Ramos (cell line): ENCODE data around the gene ZNF581.

Experiments
- in situ Hi-C: fragments of 300-500 bp; cut with MboI; formaldehyde crosslinking; loops from one replicate; pipeline ENCODE4 v1.14.3; 2022; ENCODE audit warnings: low sequenced_read_pairs; ENCODE audit not compliant: unreplicated experiment

ZNF581 gene, protein sequence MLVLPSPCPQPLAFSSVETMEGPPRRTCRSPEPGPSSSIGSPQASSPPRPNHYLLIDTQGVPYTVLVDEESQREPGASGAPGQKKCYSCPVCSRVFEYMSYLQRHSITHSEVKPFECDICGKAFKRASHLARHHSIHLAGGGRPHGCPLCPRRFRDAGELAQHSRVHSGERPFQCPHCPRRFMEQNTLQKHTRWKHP

DNA sequence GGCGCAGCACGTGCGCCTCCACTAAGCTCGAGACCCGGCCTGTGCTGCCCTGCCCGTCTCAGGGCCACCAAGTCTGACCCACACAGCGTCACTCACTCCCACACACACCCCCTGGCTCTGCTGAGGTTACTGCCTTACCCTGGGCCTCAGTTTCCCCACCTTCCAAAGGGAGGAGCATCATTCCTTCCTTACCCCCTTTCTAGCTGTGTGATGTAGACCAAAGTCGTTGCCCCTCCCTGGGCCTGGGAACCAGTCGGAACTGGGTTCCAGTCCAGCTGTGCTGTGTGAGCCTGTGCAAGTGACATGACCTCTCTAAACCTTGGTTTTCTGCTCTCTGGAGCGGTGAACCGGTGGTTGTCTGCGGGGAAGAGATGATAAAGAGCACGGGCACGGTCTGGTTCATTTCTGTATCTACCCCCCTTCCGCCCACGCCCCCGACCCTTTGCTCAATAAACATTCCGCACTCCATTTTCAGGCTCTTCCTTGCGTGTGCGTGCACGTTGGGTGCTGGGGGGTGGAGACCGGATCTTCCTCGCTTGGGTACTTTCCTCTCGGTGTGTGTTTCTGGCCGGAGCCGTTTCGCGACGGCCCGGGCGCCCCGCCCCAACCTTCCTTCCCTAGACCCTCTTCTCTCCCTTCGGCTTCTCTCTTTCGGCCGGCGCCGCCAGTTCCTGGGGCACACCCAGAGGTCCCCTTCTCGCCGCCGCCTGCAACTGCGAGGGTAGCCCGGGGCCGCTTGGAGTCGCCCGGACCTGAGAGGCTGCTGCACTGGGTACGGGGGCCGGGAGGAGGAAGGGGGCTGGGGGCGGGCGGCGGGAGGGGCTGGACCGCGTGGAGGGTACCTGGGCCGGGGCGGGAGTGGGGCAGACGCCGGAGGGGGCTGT lies at the start of gene ZNF581:
TSS of gene ZNF581 (plus strand) at position 647 of the 884 bp plus-strand sequence. CDS start 923 bp downstream, outside the sequence.
- in situ Hi-C loops = loop anchor here (25.0 kb wide), 1 partner anchor 356 kb away; the partner anchor contains the start of genes BRSK1 and HSPBP1

DNA sequence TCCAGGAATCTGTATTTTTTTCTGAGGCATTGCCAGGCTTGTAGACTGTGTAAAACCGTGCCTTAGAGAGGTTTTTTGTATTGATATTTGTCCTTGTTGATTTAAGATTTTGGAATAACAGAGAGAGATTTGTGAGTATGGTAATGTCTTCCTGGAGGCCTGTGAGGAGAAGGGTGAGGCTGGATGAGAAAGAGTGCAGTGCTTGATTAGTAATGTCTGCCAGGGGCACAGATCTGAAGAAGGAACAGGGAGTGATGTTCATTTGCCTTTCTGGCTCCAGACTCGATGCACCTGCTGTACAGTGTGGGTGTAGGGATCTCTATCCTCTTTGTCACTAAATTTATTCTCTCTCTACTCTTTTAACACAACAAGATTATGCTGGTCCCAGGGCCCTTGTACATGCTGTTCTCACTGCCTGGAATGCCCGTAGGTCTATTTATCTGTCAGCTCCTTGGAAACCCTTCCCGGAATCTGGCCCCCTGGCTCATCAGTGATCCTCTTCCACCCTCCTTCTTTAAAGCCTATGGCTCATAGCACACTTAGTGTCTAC lies 48.4 kb upstream of the ZNF581 start:
- in situ Hi-C loops = no loop called here

DNA sequence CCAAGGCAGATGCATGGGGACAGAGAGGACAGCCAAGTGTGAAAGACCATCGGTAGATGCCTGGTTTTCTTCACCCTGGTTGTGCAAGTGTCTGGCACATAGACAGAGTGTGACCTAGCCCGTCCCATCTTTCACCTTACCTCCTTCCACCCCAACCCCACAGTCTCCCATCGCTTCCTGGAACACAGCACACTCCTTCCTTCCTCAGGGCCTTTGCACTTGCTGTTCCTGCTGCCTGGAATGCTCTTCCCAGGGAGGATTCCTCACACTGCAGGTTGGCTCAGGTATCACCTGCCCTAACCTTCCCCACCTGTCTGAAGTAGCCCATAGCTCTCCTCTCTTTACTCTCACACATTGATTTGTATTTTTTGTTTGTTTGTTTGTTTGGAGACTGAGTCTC lies 47.1 kb upstream of the ZNF581 start:
- in situ Hi-C loops = no loop called here

DNA sequence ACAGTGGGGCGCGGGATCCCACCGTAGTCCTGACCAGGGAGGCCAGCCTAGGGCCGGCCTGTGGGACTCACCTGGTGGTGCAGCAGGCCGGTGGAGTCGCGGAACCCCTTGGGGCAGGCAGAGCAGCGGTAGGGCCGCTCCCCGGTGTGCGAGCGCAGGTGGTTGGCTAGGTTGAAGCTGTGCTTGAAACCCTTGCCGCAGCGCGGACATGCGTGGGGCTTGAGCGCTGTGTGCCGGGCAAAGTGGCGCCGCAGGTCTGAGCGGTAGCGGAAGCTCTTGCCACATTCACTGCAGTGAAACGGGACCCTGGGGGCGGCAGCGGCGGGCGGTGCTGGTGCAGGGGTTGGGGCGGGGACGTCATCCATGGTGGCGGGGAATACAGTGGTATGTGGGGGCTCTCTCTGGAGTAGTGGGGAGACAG lies 45.9 kb upstream of the ZNF581 start:
- in situ Hi-C loops = no loop called here

GRCh38 chr19:55598034-55598433 lies 45.4 kb upstream of the ZNF581 start:
- in situ Hi-C loops = no loop called here

DNA sequence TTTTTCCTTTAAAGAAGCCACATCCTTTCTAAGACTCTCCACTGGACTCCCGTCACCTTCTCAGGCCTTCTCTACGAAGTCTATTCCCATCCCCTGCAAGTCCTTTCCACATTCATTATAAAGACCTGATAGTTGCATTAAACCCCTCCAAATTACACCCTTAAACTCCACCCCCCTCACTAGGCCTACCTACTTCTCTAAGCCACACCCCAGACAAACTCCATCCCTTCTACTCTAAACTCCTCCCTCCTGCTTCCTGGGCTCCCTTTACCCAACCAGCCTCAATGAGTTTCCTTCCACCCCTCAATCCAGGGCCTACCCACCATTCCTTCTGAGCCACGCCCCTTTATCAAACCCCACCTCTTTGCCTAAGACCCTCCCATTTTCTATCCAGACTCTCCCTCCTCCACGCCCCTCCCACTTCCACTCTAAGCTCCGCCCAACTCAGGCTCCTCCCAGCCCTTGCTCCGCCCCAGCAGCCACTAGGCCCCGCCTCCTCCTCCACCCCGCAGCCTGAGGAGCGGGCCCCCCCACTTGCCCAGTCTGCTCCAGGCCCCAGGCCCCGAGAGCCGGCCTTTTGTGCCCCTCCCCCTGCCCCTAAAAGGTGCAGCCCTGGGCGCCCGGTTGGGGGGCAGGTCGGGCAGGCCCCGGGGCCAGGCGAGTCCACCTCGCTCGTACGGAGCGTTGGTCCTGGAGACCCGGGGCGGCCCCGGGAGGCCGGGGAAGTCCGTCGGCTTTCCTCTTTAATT lies 44.6 kb upstream of the ZNF581 start:
- in situ Hi-C loops = no loop called here

GRCh38 chr19:55599468-55599841 lies 44.0 kb upstream of the ZNF581 start, which contains the start of gene FIZ1:
Gene FIZ1, minus strand, starts transcription at chr19:55599517. Its CDS starts 1,652 bp downstream, at chr19:55597865.
- in situ Hi-C loops = no loop called here

GRCh38 chr19:55599842-55600661 lies 43.4 kb upstream of the ZNF581 start, which contains the start of gene ZNF524:
Gene ZNF524, plus strand, starts transcription at chr19:55600288. Its CDS starts 1,825 bp downstream, at chr19:55602113.
- in situ Hi-C loops = no loop called here

DNA sequence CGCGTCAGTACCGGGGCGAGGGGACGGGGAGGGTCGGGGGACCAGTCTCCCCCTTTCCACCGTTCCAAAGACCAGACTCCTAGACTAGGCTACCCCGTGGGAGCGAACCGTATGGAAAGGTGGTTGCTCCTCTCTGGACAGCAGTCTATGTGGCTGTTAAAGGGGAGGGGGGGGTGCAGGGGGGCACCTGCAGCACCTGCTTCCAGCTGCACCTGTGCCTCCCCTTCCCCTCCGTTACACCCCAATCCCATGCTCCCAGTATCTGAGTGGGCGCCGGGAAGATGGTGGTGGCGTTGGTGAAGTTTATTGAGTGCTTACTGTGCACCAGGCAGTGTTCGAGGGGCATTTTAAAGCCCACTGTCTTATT lies 42.8 kb upstream of the ZNF581 start:
- in situ Hi-C loops = no loop called here

DNA sequence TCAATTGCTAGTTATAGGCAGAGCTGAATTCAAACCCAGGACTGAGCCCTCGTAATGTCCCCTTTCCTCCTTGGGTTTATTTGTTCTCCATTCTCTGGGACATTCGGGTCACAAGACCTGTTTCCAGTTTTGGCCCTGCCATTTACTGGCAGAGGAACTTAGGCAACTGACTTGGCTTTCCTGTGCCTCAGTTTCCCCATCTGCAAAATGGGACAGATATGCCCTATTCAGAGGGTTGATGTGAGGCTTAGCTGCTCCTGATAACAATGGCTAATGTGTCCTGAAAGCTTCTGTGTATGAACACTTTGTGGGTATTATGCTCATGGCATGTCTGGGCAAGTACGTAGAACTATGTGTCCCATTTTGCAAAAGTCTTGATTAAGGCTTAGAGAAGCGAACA lies 42.4 kb upstream of the ZNF581 start:
- in situ Hi-C loops = no loop called here

GRCh38 chr19:55602104-55603001 lies 41.1 kb upstream of the ZNF581 start:
- in situ Hi-C loops = no loop called here

DNA sequence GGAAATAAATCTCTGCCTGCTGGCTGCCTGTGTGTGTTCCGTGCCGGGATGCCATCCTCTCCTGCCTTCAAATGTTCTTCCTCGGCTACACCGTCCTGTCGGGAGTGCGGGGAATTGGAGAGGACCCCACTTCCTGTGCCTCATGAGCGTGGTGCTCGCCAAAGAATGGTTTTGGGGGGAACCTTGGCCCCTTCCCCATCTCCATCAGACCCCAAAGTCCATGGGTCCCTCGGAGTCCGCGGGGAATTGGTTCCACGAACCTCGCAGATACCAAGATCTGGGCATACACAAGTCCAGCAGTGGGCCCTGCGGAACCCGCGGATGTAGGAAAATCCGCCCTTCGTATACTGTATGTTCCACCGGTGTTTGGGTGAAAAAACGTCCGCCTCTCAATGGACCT lies 40.3 kb upstream of the ZNF581 start:
- in situ Hi-C loops = no loop called here

GRCh38 chr19:55603581-55604292 lies 39.7 kb upstream of the ZNF581 start:
- in situ Hi-C loops = no loop called here

- in situ Hi-C loops = no loop called here
Observed at GRCh38 chr19:55605207-55605636, 38.2 kb upstream of the ZNF581 start.

GRCh38 chr19:55605637-55606470 lies 37.6 kb upstream of the ZNF581 start, which contains the start of gene ZNF865:
Gene ZNF865, plus strand, starts transcription at chr19:55605647. Its CDS starts 7,972 bp downstream, at chr19:55613619.
- in situ Hi-C loops = no loop called here

GRCh38 chr19:55606471-55606787 lies 37.0 kb upstream of the ZNF581 start:
- in situ Hi-C loops = no loop called here

DNA sequence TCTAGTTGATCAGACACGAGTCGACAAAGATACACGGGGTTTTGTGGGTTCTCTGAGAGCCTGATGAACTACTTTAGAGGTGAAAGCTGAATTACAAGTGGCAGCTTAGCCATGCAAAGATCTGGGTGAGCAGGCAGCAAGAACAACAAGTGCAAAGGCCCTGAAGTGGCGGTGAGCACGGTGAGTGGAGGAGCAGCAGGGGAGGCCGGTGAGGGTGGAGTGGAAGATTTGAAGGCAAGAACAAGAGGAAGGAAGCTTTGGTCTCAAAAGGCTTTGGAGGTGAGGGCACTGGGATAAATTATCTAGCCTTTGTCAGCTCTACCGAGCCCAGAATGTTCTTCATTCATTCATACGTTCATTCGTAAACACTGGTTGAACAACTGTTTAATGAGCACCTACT lies 36.6 kb upstream of the ZNF581 start:
- in situ Hi-C loops = no loop called here
